A204.1 (cell line): ENCODE data around the gene CCDC192.
"Not testable (repeated sequence)": the region's sequence is repeated elsewhere in the genome, so short reads cannot be mapped to it uniquely, and the experiment has no call there.

ENCODE experiments used
- FAIRE-seq: peaks from 2 replicates; lab custom pipeline; 2012; peaks lifted over from hg19 to GRCh38; lab: Jason Lieb, UNC

The CCDC192 gene, protein sequence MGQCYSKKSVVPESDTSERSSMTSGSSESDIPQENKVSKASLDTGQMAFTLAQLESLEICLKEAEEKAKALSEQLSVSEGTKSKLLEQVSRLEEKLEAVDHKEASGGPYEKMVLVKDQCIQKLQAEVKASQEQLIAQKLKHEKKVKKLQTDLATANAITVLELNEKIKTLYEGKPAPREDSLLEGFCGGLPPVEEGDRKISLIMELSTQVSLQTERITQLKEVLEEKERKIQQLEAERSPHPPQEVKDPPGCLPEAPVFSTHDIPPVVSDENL

GRCh38 chr5:127702926-127703561 lies at the start of gene CCDC192:
CCDC192 (plus strand) TSS chr5:127703391; CDS start chr5:127703446, 55 bp downstream.
- FAIRE-seq: no peak

GRCh38 chr5:127656825-127657224 lies 46.4 kb upstream of the CCDC192 start:
- no peak for FAIRE-seq

- no peak for FAIRE-seq
These were observed 43.0 kb upstream of the CCDC192 start for GRCh38 chr5:127660047-127660733.

GRCh38 chr5:127664093-127664492 lies 39.1 kb upstream of the CCDC192 start:
- no peak for FAIRE-seq

- FAIRE-seq: no peak
These were observed 37.5 kb upstream of the CCDC192 start for GRCh38 chr5:127665641-127666040.

DNA sequence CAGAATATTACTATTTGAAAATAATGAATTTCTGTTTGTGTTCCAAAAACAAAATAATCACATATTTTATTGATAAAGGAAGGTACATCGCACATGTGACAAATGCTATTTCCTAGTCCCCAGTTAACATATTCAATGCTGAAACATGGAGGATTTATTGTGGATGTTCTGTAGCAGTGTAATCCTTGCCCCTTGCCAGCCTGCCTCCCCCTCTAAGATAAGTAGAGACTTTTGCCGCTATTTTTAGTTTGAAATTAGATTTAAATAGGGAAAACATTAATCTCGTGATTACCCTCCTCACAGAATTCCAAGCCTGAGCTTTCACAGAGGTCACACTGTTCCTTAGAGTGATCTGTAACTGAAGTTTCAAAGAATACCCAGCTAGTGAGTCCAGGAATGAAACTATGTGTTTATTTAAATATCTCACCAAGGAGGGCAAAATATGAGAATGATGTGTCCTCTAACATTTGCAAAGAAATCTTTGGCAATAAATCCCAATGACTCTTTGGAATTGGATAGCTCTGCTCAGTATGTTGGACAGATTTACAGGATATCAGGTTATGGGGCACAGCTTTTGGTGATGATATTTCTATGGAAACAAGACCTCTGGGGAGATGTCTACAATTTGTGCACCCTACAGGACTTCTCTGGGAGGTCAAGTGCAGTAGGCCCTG lies 37.0 kb upstream of the CCDC192 start:
- FAIRE-seq: no peak

DNA sequence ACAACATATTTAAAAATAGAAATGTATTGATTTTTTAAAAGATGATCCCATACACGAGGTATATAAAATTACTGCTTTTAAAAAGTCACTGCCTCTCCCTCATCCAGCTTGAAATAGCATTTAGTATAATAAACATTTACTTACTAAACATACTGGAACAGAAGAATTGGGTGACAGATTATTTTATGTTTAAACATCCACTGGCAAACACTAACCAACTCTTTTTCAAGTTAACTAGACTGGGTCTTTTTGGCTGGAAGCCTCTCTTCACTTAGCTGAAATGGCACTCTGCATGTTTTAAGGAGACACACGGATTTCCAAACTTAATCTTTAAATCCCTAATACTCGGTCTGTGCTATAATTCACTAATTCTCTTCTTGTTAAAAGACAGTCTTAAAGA lies 35.3 kb upstream of the CCDC192 start:
- FAIRE-seq: no peak

GRCh38 chr5:127671218-127671617 lies 32.0 kb upstream of the CCDC192 start:
- FAIRE-seq: no peak

DNA sequence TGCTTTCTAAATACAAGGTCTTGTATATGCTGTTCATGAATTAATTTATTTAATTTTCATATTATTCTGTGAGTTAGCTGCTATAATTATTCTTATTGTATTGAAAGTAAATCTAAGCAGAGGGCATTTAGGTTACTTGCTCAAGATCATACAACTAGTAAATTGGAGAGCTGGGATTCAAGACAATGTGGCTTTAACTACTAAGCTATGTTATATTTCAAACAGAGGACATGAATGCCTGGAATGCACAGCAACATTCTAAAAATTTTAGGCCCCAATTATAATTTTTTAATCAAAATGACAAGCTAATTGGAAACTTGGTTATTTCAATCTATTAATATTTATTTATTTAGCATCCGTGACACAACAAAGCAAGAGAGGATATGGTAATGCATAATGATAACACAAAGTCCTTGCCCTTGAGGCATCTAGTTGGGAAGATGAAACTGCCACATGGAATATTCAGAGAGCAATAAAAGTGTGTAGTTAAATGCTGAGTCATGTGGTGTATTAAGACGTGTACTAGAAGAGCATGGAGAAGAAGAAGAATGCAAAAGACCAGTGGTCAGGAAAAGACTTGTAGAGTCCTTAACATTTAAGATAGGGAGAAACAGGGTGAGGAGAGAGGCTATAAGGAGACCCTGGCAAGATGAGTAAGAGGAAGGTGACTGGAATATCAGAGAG lies 29.9 kb upstream of the CCDC192 start:
- FAIRE-seq: no peak

- not testable (repeated sequence) for FAIRE-seq
These were observed 26.2 kb upstream of the CCDC192 start for GRCh38 chr5:127676951-127677350.

GRCh38 chr5:127679691-127680330 lies 23.4 kb upstream of the CCDC192 start:
- not testable (repeated sequence) for FAIRE-seq

GRCh38 chr5:127680595-127680994 lies 22.6 kb upstream of the CCDC192 start:
- no peak for FAIRE-seq

- FAIRE-seq: no peak
These were observed 20.2 kb upstream of the CCDC192 start for GRCh38 chr5:127683008-127683407.

- no peak for FAIRE-seq
These were observed 18.3 kb upstream of the CCDC192 start for GRCh38 chr5:127684726-127685467.

DNA sequence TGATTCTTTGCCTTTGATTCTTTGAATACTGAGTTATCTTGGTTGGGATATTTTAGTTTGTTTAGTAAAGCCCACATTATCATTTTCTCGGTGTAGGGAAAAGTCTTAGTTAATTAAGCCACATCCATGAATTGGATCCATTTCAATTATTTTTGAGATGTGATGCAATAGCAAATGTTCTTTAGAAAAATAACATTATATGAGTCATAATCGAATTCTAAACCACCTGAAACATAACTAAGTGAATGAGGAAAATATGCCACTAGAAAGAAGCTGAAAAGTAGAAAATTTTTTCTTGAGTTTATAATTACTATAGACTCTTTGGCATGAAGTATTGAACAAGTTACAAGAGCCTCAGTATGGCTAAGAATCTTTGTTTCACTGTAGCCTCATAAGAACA lies 17.5 kb upstream of the CCDC192 start:
- FAIRE-seq: no peak

- FAIRE-seq: no peak
These were observed 16.8 kb upstream of the CCDC192 start for GRCh38 chr5:127686424-127686823.

- no peak for FAIRE-seq
These were observed 8.5 kb upstream of the CCDC192 start for GRCh38 chr5:127694518-127695171.

- no peak for FAIRE-seq
These were observed 7.8 kb upstream of the CCDC192 start for GRCh38 chr5:127695346-127695745.

- no peak for FAIRE-seq
These were observed 6.5 kb upstream of the CCDC192 start for GRCh38 chr5:127696683-127697082.

DNA sequence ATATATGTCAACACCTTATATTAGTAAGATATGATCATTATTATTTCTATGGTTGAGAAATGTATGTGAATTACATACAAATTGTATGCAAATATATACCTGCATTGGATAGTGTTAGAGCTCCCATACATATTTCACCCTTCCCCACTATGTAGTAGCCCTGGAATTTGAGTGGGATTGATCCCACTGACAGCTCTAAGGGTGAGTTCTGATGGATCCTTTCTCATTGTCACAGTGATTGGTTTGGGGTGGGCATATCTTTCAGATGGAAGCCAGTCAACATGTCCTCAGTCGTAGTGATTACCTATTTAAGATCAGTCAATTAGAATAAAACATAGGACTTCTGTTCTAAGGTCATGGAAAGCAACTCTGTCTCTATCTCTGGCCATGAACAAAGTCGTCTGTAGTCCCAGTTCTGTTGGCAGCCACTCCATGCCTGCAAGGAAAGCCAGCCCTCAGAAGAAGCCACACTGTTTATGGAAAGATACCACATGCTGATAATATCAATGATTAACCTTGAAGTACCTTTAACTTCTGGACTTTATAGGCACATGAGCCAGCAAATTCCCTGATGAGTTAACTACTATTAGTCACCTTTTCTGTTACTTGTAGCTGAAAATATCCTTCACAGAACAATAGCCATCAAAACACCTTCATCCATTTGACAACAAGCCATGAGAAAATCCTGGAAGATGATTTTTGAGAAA lies 5.1 kb upstream of the CCDC192 start:
- no peak for FAIRE-seq
